ENCODE measurements around the gene KMT2C.
"Not testable (repeated sequence)": the region's sequence is repeated elsewhere in the genome, so short reads cannot be mapped to it uniquely, and the experiment has no call there.

KMT2C gene

GRCh38 chr7:152469576-152469975 is 33.8 kb upstream of the KMT2C start:
- DNase-seq; H3F3A ChIP-seq (ENCODE audit: insufficient read depth, low read length); H3K9me3 ChIP-seq (replicated peaks; ENCODE audit: insufficient read depth, low read length); H2AFZ ChIP-seq (ENCODE audit: low read length); H3K27me3 ChIP-seq (replicated peaks; ENCODE audit: insufficient read depth, low read length); H3K4me1 ChIP-seq (ENCODE audit: low read length); H3K4me2 ChIP-seq (ENCODE audit: low read depth, low read length); H4K20me1 ChIP-seq (ENCODE audit: insufficient read depth, low read length); H3K36me3 ChIP-seq (replicated peaks; ENCODE audit: insufficient read depth, low read length); H3K9ac ChIP-seq (ENCODE audit: low read length); H3K9me2 ChIP-seq (replicated peaks; ENCODE audit: insufficient read depth, low read length); H3K79me2 ChIP-seq (ENCODE audit: low read length); H3K27ac ChIP-seq (ENCODE audit: low read length); H3K4me3 ChIP-seq (ENCODE audit: low read length): not testable (repeated sequence)

DNA sequence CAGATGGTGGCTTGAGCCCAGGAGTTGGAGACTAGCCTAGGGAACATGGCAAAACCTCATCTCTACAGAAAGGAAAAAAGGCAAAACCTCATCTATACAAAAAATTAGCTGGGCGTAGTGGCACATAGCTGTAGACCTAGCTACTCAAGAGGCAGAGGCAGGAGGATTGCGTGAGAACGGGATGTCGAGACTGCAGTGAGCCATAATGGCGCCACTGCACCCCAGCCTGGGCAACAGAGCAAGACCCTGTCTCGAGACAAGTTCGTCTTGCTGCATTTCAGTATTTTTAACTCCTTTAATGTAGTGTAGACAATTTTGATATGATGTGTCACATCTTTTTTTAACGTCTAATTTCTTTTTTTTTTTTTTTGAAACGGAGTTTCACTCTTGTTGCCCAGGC is 31.4 kb upstream of the KMT2C start:
- no peak overlapping the region for H3K4me3 ChIP-seq (ENCODE audit: low read length)
- TF ChIP-seq, protein P1, sequence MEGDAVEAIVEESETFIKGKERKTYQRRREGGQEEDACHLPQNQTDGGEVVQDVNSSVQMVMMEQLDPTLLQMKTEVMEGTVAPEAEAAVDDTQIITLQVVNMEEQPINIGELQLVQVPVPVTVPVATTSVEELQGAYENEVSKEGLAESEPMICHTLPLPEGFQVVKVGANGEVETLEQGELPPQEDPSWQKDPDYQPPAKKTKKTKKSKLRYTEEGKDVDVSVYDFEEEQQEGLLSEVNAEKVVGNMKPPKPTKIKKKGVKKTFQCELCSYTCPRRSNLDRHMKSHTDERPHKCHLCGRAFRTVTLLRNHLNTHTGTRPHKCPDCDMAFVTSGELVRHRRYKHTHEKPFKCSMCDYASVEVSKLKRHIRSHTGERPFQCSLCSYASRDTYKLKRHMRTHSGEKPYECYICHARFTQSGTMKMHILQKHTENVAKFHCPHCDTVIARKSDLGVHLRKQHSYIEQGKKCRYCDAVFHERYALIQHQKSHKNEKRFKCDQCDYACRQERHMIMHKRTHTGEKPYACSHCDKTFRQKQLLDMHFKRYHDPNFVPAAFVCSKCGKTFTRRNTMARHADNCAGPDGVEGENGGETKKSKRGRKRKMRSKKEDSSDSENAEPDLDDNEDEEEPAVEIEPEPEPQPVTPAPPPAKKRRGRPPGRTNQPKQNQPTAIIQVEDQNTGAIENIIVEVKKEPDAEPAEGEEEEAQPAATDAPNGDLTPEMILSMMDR (IDR thresholded peaks at IDR 0.05; ENCODE audit: low read length) = no peak
- no peak for TF ChIP-seq EZH2phosphoT487 (IDR thresholded peaks at IDR 0.05; ENCODE audit: low read length)
- TF ChIP-seq EZH2 (optimal IDR thresholded peaks at IDR 0.05; ENCODE audit: low read depth, low read length) = no peak
- H3K4me2 ChIP-seq (ENCODE audit: low read depth, low read length) = no peak overlapping the region
- H3K9me2 ChIP-seq (replicated peaks; ENCODE audit: insufficient read depth, low read length) = no peaks in the 10 kb centered on the region
- no peaks in the 10 kb centered on the region for H3K36me3 ChIP-seq (replicated peaks; ENCODE audit: insufficient read depth, low read length)
- H3F3A ChIP-seq (ENCODE audit: insufficient read depth, low read length) = peaks cover 9% of the 10 kb centered on the region; the same call in 1 of the 2 replicates
- no peaks in the 10 kb centered on the region for H3K4me1 ChIP-seq (ENCODE audit: low read length)
- H3K27me3 ChIP-seq (replicated peaks; ENCODE audit: insufficient read depth, low read length) = no peaks in the 10 kb centered on the region
- H3K9ac ChIP-seq (ENCODE audit: low read length) = no peak overlapping the region
- H3K27ac ChIP-seq (ENCODE audit: low read length) = no peak overlapping the region
- DNase-seq = no peak
- no peaks in the 10 kb centered on the region for H3K9me3 ChIP-seq (replicated peaks; ENCODE audit: insufficient read depth, low read length)
- no peaks in the 10 kb centered on the region for H3K79me2 ChIP-seq (ENCODE audit: low read length)
- no peaks in the 10 kb centered on the region for H4K20me1 ChIP-seq (ENCODE audit: insufficient read depth, low read length)
- H2AFZ ChIP-seq (ENCODE audit: low read length) = no peak overlapping the region

GRCh38 chr7:152465119-152465387 is 29.2 kb upstream of the KMT2C start:
- Histone ChIP-seq H3K9me3 (replicated peaks; ENCODE audit: insufficient read depth, low read length) (no peaks in the 10 kb centered on the region), H2AFZ (ENCODE audit: low read length) (peak overlapping the region; percentile 87), H3K79me2 (ENCODE audit: low read length) (no peaks in the 10 kb centered on the region), H3K4me3 (ENCODE audit: low read length) (peak overlapping the region; percentile 87), H3K36me3 (replicated peaks; ENCODE audit: insufficient read depth, low read length) (no peaks in the 10 kb centered on the region), H3K4me2 (ENCODE audit: low read depth, low read length) (peak overlapping the region; percentile 61), H3K27me3 (replicated peaks; ENCODE audit: insufficient read depth, low read length) (no peaks in the 10 kb centered on the region), H4K20me1 (ENCODE audit: insufficient read depth, low read length) (no peaks in the 10 kb centered on the region), H3K9me2 (replicated peaks; ENCODE audit: insufficient read depth, low read length) (no peaks in the 10 kb centered on the region), H3K9ac (ENCODE audit: low read length) (peak overlapping the region; percentile 100), H3F3A (ENCODE audit: insufficient read depth, low read length) (peaks cover 9% of the 10 kb centered on the region; the same call in 1 of the 2 replicates), H3K4me1 (ENCODE audit: low read length) (no peaks in the 10 kb centered on the region), H3K27ac (ENCODE audit: low read length) (peak overlapping the region; percentile 98; the same call in 1 of the 2 replicates)
- TF ChIP-seq, protein P1 (IDR thresholded peaks at IDR 0.05; ENCODE audit: low read length) = no peak
- no peak for TF ChIP-seq EZH2phosphoT487 (IDR thresholded peaks at IDR 0.05; ENCODE audit: low read length)
- TF ChIP-seq EZH2 (optimal IDR thresholded peaks at IDR 0.05; ENCODE audit: low read depth, low read length) = no peak
- no peak for DNase-seq

DNA sequence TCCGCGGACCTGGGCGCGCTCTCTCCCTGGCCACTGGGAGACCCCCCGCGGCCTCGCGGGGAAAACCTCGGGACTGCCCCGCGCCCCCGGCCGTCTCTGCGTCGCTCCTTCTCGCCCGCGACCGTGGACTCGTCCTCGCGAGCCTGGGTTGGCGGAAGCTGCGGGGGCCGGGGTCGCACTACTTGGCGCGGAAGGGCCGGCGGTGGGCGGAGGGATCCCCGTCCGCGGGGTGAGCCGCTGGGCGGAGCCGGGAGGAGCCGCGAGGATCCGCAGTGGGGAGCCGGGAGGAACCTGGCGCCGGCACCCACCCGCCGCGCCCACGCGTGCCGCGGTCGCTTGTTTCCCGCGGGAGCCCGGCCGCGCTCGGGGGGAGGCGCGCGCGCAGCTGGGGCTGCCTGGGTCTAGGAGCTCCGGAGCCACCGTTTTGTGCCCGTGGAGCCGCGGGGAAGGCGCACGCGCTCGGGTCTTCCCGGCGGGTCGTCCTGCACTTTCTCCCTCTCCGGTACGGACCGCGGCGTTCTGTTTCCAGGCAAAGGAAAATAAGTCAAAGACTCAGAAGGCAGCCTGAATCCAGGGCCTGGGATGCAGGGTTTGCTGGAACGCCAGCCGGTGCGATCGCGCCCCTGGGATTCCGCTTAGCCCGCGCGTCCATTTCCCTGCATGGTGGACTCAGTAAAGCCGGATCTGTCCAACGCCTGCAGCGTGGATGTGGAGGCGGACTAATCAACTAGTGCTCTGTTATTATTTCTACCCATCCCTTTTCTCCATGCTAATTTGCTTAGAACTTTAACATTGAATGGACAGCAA is 28.7 kb upstream of the KMT2C start:
- H4K20me1 ChIP-seq (ENCODE audit: insufficient read depth, low read length) = no peaks in the 10 kb centered on the region

More for the DNA sequence above, 28.7 kb upstream of the KMT2C start:
- H3K9ac ChIP-seq (ENCODE audit: low read length) = peak overlapping the region; percentile 100
- no peaks in the 10 kb centered on the region for H3K4me1 ChIP-seq (ENCODE audit: low read length)
- H3K4me3 ChIP-seq (ENCODE audit: low read length) = peak overlapping the region; percentile 87
- DNase-seq = peak; percentile 75
- peak overlapping the region; percentile 61 for H3K4me2 ChIP-seq (ENCODE audit: low read depth, low read length)
- H3K9me2 ChIP-seq (replicated peaks; ENCODE audit: insufficient read depth, low read length) = no peaks in the 10 kb centered on the region
- no peaks in the 10 kb centered on the region for H3K9me3 ChIP-seq (replicated peaks; ENCODE audit: insufficient read depth, low read length)
- no peak for TF ChIP-seq EZH2phosphoT487 (IDR thresholded peaks at IDR 0.05; ENCODE audit: low read length)
- TF ChIP-seq, protein P1 (IDR thresholded peaks at IDR 0.05; ENCODE audit: low read length) = no peak
- no peak for TF ChIP-seq EZH2 (optimal IDR thresholded peaks at IDR 0.05; ENCODE audit: low read depth, low read length)
- H3K79me2 ChIP-seq (ENCODE audit: low read length) = no peaks in the 10 kb centered on the region
- peak overlapping the region; percentile 87 for H2AFZ ChIP-seq (ENCODE audit: low read length)
- H3K27ac ChIP-seq (ENCODE audit: low read length) = peak overlapping the region; percentile 98
- H3K27me3 ChIP-seq (replicated peaks; ENCODE audit: insufficient read depth, low read length) = no peaks in the 10 kb centered on the region
- H3K36me3 ChIP-seq (replicated peaks; ENCODE audit: insufficient read depth, low read length) = no peaks in the 10 kb centered on the region
- H3F3A ChIP-seq (ENCODE audit: insufficient read depth, low read length) = peaks cover 9% of the 10 kb centered on the region; the same call in 1 of the 2 replicates
